Measurements from ENCODE around the gene ERCC2.

The ERCC2 gene

DNA sequence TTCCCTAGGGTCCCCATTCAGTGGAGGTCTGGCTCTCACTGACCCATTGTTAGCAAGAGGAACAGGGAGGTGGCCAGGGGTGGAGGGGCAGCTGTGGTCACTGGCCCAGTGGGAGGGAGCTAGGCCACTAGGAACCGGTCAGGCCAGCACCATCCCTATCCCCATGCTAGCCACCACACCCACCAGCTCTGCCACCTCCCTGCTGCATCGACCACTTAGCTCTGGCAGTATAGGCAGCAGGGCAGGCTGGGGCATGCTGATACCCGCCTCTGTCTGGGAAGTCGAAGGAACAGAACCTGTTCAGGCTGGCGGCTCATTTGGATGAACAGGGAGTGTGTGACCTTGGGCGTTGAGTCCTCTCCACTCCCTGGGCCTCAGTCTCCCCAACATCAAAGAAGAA is 29.8 kb upstream of the ERCC2 start:
- DNase-seq: no peak

DNA sequence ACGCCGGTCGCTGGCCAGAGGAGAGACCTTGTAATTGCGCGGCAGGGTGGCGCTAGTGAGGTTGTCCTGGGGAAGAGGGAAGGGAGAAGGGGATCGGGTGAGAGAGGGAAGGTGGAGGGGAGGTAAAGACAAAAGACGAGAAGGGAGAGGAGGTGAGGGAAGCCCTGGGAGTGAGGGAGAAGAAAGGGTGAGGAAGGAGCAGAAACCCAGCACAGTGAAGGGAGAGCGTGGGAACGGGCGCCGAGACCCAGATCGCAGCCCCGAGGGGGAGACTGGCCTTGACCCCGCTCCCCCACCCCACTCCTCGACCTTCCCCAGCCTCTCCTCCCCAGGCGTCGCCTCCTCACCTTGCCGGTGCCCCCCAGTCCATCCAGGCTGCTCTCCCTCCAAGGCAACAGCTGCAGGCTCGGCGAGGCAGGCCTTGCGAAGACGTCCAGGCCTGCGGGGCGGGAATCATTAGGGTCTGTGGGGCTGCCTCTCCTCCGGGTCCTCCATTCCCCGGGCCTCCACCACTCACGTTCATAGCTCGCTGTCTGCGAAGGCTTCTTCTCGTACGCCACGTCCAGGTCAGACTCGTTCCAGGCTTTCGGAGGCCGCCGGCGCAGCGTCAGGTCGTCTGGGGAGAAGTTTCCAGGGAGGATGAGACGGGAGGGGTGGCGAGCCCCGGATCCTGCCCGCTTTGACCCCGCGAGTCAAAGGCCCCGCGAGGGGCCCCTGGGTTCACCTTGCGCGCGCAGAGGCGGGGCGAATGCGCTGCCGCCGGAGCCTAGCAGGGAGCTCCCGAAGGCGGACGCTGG is 25.6 kb upstream of the ERCC2 start:
- no peak for DNase-seq

DNA sequence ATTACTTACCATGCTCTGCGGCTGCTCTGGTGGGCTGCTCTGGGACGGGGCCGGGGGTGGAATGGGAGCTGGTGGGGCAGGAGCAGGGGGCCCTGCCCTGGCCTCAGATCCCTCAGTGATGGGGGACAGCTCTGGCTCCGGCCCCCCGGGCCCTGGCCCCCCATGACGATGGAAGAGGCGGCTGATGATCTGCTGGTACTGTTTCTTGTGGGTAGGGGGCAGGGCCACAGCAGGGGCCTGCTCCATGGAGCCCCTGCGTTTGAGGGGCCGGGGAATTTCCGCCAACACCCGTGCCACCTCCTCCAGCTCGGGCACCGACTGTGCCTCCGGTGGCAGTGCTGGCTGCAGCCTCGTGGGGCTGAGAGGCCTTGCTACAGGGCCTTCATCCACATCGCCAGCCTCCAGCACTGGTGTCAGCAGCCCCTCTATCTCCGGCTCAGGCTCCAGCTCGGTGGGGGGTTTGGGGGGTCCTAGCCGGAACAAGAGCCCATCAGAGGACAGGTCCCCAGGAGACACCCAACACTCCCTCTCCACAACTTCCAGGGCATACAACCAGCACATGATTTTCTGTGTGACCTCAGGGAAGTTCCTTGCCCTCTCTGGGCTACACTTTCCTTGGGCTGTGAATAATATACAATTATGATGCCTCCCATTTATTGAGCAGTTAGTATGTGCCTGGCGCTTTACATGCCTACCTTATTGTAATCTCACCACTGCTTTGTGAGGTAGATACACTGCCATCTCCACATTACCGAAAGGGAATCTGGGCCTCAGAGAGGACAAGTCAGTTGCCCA is 21.7 kb upstream of the ERCC2 start:
- no peak for DNase-seq

DNA sequence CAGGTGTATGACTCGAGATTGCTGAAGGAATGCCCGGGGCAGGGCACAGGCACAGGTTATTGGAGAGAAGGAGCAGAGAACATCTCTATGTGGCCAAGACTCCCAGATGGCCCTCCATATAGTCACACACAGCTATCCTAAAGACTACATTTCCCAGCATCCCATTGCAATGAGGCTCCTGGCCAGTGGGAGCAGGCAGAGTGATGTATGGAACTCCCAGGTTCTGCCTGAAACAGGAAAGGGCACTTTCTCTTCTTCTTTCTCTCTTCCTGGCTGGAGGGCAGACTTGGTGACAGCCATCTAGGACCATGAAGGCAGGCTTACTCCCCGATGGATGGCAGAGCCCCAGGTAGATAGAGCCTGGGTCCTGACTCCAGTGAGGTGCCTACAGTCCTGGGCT is 21.0 kb upstream of the ERCC2 start:
- no peak for DNase-seq

DNA sequence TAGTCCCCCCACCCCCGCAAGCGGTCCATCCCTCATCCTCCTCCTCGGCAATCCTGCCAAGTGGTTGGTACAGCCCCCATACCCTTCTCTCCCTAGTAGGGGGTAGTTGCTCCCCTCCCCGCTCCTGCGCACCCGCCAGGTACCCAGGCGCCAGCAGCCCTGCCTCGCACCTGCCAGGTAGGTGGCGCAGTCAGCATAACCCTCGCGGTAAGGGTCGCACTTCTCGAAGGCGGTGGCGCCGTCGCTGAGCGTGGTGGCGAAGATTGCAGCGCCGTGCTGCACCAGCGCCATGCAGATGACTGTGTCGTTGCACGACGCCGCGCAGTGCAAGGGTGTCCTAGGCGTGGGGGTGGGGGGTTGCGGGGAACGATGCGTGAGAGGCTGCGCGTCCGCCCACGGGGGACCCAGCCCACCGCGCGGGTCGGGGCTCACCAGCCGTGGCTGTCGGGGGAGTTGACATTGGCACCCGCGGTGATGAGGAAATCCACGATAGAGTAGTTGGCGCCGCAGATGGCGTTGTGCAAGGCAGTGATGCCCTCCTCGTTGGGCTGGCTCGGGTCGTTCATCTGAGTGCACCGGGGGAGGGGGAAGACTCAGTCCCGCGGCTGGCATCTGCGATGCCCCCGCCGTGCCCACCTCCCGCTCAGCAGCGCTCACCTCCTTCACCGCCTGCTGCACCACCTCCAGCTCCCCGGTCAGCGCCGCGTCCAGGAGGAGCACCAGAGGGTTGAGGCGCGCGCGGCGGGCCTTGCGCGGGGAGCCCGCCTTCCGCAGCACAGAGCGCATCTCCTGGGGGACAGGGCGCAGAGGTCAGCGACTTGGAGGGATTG is 15.2 kb upstream of the ERCC2 start:
- no peak for DNase-seq

DNA sequence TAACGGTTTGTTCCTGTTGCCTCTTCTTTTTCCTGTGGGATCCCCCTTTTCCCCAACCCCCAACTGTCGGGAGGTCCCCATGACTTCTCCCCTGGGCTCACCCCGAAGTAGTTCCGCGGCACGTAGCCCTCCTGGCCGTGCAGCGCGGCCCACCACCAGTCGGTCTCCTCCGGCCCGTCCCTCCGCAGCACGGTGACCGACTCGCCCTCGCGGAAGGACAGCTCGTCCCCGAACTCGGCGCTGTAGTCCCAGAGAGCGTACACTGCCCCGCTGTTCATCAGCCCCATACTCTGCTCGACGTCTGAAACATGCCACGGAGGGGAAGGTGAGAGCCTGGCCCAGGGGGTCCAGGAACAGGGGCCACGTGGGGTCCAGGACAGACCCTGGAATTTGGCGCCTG is 12.1 kb upstream of the ERCC2 start:
- DNase-seq: no peak

DNA sequence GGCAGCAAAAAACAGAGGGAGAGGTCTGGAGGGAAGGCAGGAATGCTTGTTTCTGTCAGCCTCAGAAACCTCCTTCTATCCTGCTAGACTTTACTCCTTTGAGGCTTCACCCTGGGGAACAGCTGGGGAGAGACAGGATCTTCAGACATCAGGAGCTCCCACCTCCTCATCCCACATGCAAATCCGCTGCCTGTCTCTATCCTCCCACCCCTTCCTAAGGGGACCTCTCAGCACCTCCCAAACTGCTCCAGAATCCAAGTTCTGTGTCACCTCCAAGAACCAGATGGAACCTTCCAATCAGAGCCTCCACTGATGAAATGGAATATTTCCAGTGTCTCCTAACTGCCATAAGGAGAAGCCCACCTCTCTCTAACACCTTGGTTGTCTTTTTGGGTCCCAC is 9.7 kb upstream of the ERCC2 start:
- DNase-seq: no peak

DNA sequence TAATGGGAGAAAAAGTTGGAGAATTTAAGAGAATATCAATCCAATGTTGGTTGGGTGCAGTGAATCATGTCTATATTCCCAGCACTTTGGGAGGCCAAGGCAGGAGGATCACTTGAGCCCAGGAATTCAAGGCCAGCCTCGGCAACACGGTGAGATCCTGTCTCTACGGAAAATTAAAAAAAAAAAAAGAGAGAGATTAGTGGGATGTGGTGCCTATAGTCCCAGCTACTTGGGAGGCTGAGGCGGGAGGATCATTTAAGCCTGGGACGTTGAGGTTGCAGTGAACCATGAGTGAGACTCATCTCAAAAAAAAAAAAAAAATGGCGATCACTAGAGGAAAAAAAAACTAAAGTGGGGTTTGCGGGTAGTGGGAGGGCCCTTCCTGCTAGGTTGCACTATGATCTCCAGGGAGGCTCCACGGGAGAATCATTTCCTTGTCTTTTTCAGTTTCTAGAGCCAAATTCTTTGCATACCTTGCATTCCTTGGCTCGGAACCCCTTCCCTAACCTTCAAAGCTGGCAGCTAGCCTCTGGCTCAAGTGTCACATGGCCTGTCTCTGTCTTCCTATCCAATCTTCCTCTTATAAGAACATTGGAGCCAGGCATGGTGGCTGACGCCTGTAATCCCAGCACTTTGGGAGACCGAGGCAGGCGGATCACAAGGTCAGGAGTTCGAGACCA is 5.8 kb upstream of the ERCC2 start:
- no peak for DNase-seq

DNA sequence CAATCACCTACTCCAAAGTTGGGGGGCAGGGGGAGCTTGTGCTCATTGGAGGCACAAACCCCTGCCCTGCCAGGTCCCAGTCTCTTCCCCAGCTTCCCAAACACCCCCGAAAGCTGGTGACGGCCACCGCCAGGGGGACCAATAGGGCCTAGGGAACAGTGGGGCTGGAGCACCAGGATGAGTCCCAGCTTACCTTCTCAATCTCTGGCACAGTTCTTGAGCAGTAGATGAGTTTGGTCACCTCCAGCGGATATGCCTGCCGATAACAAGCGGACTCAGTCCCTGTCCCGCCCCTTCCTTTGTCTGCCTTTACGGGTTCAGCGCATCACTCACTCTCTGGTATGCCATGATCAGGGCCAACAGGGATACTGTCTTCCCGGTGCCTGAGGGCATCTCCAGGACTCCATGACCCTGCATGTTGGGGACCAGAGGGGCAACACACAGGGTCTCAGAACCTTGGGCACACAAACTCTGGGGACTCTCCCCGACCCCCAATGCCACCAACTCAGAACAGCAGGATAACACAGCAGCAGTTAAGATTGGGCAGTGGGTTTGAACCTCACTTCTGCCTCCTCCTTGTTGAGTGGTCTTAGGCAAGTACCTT is 1.5 kb downstream of the ERCC2 start:
- no peak for DNase-seq

DNA sequence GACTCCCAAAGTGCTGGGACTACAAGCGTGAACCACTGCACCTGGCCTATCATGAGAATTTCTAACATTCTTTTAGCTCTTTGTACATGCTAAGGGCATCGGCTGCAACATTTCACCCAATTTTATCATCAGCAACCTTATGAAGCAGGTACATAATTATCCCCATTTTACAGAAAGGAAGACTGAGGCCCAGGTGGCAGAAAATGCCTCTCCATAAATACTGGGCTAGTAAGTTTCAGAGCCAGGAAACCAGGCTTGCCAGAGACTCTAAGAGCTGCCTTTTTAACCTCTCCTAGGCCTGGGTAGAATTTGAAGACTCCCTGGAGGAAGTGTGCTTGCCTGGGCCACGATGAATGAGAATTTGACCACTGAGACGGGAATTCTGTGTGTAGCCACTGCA is 2.2 kb downstream of the ERCC2 start:
- DNase-seq: no peak

DNA sequence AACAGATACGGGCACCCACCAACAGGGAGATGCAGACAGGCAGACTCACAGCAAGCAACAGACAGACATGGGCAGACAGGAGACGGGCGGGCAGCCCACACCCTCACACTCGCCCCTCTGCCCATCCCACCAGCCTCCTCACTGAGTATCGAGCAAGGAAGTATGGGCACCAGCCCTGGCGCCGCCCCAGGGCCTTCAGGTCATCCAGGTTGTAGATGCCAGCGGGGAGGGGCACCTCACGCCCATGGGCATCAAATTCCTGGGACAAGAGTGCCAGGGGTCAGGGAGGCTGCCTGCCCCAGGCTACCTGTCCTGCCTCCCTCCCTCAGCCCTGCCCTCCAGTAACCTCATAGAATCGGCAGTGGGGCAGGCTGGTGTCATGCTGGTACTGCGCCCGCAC is 5.7 kb downstream of the ERCC2 start:
- DNase-seq: no peak

DNA sequence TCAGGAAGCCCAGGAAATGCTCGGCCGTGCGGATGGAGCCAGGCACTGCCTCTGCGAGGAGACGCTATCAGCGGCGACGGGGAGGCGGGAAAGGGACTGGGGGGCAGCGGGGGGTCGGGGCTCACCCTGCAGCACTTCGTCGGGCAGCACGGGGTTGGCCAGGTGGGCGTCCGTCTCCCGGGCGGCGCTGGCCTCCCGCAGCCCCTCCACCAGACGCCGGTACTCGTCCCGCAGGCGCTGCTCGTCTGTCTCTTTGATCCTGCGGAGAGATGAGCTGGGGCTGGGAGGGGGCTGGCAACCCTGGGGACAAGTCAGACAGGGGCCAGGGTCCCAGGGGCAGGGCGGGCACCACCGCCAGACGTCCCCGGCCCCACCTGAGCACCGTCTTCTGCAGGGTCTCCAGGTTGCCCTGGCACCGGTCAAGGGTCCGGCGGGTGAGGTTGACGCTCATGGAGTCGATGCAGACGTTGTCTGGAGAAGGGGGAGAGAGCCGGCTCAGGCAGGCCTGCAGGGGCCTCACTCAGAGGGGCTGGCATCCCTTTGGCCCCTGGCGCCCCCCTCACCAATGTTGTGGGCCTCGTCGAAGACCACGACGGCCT is 6.4 kb downstream of the ERCC2 start:
- no peak for DNase-seq

DNA sequence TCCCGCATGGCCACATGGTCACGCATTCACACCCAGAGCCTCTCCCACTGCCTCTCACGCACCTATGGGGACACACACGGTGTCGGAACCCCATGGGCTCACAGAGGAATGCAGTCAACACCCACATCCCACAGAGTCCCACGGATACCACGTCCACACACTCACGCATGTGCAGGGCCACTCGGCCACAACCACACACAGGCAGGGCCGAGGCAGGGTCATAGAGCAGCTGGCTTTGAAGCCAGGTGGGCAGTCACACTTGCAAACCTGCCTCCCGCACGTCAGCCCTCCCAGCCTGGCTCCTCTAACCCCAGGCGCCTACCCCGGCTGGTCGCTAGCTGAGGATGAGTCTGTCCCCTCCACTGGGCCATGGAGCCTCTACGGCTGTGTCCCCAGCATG is 8.1 kb downstream of the ERCC2 start:
- no peak for DNase-seq

DNA sequence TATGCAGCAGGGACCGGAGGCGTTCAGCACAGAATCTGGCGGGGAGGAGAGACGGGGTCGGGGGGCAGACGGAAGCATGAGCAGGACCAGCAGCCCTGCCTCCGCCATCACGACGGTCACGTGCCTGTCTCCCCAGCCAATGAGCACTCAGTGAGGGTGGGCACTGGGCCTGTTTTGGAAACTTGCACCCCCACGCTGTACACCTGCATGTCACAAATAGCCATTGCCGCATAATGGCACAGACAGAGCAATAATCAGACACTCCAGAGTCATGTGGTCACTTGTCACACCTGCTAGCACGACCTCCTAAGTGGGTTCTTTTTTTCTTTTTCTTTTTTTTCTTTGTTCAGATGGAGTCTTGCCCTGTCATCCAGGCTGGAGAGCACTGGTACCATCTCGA is 8.8 kb downstream of the ERCC2 start:
- DNase-seq: no peak

DNA sequence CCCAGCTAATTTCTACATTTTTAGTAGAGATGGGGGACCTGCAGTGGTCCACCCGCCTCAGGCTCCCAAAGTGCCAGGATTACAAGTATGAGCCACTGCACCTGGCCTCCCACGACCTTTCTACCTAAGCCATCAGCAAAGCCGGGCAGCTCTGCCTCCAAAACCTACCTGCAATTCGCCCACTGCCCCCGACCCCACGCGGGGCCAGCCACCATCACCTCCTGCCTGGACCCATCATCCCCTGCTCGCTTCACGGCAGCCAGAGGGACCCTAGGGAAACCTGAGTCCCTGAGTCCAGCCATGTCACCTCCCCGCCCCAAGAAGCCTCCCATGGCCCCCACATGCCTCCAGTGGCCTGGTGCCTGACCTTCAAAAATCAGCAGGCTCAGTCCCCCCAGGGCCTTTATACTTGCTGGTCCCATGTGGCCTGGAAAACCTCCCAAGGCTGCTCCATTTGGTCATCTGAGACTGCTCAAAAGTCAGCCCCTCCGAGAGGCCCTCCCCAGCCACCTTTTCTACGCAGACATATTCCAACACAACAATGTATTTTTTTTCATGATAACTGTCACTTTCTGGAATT is 12.1 kb downstream of the ERCC2 start:
- no peak for DNase-seq

DNA sequence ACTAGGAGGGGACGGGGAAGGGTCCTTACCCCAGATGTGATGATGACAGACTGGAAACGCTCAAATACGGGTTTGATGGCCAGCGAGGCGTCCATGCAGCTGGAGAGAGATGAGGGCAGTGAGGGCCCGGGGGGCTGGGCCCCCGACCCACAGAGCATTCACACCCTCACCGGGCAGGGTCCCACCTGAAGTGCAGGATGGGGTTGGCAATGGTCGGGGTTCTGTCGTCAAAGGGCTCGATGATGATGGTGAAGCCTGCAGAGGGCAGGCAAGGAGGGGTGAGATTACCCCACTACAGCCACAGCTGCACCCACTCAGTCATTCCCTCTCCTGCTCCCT is 13.0 kb downstream of the ERCC2 start:
- DNase-seq: no peak

DNA sequence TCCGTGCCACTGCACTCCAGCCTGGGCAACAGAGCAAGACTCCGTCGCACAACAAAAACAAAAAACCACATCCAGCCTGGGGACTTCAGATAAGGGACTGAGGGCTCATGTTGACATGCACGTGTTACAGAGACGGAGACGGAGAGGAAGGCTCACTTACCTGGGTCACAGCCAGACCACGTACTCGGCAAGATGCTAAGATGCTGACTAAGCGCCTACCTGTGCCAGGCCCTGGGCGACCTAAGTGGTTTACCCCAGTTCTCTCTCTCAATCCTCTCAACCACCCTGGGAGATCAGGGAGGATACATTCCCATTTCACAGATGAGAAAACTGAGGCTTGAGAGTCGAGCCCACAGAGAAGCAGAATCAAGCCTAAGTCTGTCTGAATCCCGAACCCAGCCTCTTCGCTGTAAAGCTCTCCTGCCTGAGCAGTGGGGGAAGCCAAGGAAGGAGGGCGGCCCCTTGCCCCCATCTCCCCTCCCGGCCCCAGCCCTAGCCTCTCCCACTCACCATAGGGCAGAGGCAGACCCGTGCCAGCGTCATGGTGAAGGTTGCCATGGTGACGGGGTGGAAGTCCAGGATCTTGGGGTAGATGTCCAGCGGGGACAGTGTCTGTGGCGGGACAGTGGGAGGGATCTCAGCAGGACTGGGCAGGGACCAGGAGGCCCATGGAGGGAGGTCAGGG is 13.5 kb downstream of the ERCC2 start:
- DNase-seq: no peak

DNA sequence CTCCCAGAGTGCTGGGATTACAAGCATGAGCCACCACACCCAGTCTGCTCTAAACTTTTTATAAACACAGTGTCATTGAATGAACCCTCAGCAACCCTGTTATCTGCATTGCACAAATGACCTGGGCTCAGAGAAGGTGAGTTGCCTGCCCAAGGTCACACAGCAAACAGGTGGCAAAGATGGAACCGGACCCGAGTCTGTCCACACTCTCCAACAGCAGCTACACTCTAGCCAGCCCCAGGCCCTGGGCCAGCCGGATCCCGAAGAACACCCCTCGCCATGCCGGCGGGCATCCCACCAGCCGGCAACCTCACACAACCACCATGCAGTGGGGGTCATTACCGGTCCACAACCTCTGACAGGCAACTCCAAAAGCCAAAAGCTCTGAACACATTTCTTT is 14.5 kb downstream of the ERCC2 start:
- no peak for DNase-seq

DNA sequence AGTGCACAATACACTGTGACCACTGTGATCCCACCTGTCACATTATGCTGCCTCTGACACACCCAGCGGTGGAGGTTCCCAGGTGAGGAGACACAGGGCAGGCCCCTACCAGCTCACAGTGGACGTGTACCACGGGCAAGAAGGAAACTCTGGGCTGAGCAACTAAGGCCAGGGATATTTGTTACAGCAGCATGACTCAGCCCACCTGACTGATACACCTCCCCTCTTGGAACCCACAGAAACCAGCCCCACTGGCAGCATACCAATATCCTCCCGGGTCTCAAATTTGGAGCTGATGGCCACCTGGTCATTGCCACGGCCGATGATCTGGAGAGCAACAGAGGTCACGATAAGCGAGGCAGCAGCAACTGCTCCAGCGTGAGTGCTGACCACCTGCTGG is 15.0 kb downstream of the ERCC2 start:
- DNase-seq: no peak

DNA sequence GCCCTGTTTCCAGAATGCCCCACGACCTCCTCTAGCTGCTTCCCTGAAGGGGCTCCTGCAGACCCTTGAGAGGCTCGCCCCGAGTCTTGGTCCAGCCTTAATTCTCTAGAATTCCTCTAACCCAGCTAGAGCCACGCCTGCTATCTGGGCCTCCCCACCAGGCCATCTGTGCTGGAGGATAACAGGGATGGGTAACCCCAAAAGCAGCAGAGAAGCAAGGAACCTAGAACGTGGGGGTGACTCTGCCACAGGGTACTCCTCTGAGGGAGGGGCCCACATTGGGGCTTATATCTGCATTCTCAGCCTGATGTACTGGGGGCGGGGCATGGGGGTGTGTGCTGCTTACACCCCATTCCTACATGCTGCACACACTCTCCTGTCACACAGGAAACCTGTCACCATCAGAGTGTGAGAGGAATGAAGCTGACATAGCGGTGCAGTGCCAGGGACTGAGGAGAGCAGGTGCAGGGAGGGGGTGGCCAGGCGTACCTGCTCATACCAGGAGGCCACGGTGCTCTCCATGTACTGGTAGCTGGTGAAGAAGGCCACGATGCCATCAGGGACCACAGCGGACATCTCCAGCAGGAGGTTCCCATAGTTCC is 16.0 kb downstream of the ERCC2 start:
- DNase-seq: no peak
